K562 (cell line): ENCODE data around the gene MYCBPAP. TPM values are rescaled to one million over a fixed set of nuclear protein-coding genes. Genes with fewer than 3 reads are reported as not detected.

Source experiments
- ATAC-seq: fragments of 200-7000 bp; cut with Tn5 transposase; 3 replicates; pipeline ENCODE4 v1.9.1; 2020; ENCODE audit warnings: moderate library complexity
- BruUV-seq: library from RNA; stranded (reverse); fragments of 400-500 nt; replicated peaks from 2 replicates; lab custom pipeline; 2021; lab: Mats Ljungman, UMichigan
- CTCF ChIA-PET: fragments of 300-600 bp; formaldehyde crosslinking; extraction: SDS; loops from one replicate; lab custom pipeline; 2021; ENCODE audit warnings: low intra/inter-chr PET ratio; lab: Yijun Ruan, JAX
- POLR2A ChIA-PET: fragments of 300-600, 350-650 bp; sonication (Branson Sonifier 250); formaldehyde crosslinking; extraction: SDS; loops from one replicate; lab custom pipeline; 2021; ENCODE audit warnings: antibody characterized with exemption, inconsistent platforms; lab: Yijun Ruan, JAX
- DNase-seq, 4 experiments: peaks; one replicate each; pipeline versions ENCODE4 v3.0.0 to v3.0.0-alpha.2; 2011 to 2018; ENCODE audit warnings: low spot score in 3 of 4, mixed read lengths in 3 of 4; ENCODE audit errors: extremely low read depth in 1 of 4
- FAIRE-seq: peaks from 2 replicates; lab custom pipeline; 2011; peaks lifted over from hg19 to GRCh38; lab: Jason Lieb, UNC
- H2AFZ ChIP-seq: 2 replicates; pipeline ENCODE4 v1.6.0; 2011; ENCODE audit warnings: low read depth, low read length, control low read depth, inconsistent platforms
- H3K27ac ChIP-seq: fragments of 200-600 bp; 3 replicates; pipeline ENCODE4 v1.8.0; 2011; ENCODE audit warnings: low read depth, mild to moderate bottlenecking, control low read depth, inconsistent platforms, low read length, moderate library complexity, mixed read lengths; ENCODE audit errors: extremely low read depth
- H3K27me3 ChIP-seq, 2 experiments: fragments of 300-600 bp in 1 of 2; 2 replicates in 1 of 2; 3 replicates in 1 of 2; pipeline versions ENCODE4 v1.6.0 to v1.8.0; 2011; ENCODE audit warnings: inconsistent platforms in 2 of 2, low read length in 2 of 2, mild to moderate bottlenecking in 1 of 2, mixed read lengths in 1 of 2, moderate library complexity in 1 of 2; ENCODE audit not compliant: control insufficient read depth in 2 of 2, insufficient read depth in 2 of 2
- H3K36me3 ChIP-seq: fragments of 300-600 bp; 3 replicates; pipeline ENCODE4 v1.8.0; 2011; ENCODE audit warnings: mild to moderate bottlenecking, low read length, inconsistent platforms; ENCODE audit not compliant: control insufficient read depth, insufficient read depth
- H3K4me1 ChIP-seq, 2 experiments: fragments of 200-600 bp in 1 of 2; replicated peaks in 1 of 2; 2 replicates in 1 of 2; 3 replicates in 1 of 2; pipeline versions ENCODE4 v1.5.1 to v1.8.0; 2011; ENCODE audit warnings: inconsistent platforms in 2 of 2, low read length in 2 of 2, mild to moderate bottlenecking in 1 of 2, mixed read lengths in 1 of 2, moderate library complexity in 1 of 2; ENCODE audit not compliant: control insufficient read depth in 2 of 2, insufficient read depth in 2 of 2
- H3K4me2 ChIP-seq: 2 replicates; pipeline ENCODE4 v1.6.1; 2011; ENCODE audit warnings: low read length, control low read depth, inconsistent platforms, mixed read lengths; ENCODE audit not compliant: insufficient read depth
- H3K4me3 ChIP-seq: fragments of 200-600 bp; sonication (generic), shearing (Covaris generic); 2 replicates; pipeline ENCODE4 v1.5.1; 2016; ENCODE audit warnings: control low read depth, inconsistent platforms
- H3K79me2 ChIP-seq: fragments of 200-600 bp; 3 replicates; pipeline ENCODE4 v1.8.0; 2011; ENCODE audit warnings: low read length, inconsistent platforms; ENCODE audit not compliant: control insufficient read depth, insufficient read depth
- H3K9ac ChIP-seq, 2 experiments: 2 replicates each; pipeline versions ENCODE4 v1.6.0 to v1.6.1; 2011; ENCODE audit warnings: low read depth in 2 of 2, low read length in 2 of 2, control low read depth in 1 of 2, inconsistent platforms in 1 of 2, mild to moderate bottlenecking in 1 of 2, mixed read lengths in 1 of 2; ENCODE audit not compliant: insufficient read depth in 1 of 2
- H3K9me1 ChIP-seq: one replicate; pipeline ENCODE4 v1.6.0; 2011; ENCODE audit warnings: inconsistent platforms, mild to moderate bottlenecking, low read length, moderate library complexity; ENCODE audit not compliant: control insufficient read depth, insufficient read depth
- H3K9me3 ChIP-seq: replicated peaks from 2 replicates; pipeline ENCODE4 v1.5.1; 2011; ENCODE audit warnings: low read depth, low read length, inconsistent platforms; ENCODE audit not compliant: control insufficient read depth, insufficient read depth
- H4K20me1 ChIP-seq: replicated peaks from 2 replicates; pipeline ENCODE4 v1.6.1; 2011; ENCODE audit warnings: low read length, inconsistent platforms, mixed read lengths; ENCODE audit not compliant: control insufficient read depth, insufficient read depth
- JUNB ChIP-seq: fragments of 450-650 bp; formaldehyde crosslinking; conservative IDR thresholded peaks from 2 replicates; pipeline ENCODE4 v1.4.0; 2020; ENCODE audit warnings: mild to moderate bottlenecking
- KLF16 ChIP-seq: IDR thresholded peaks from 2 replicates; pipeline ENCODE4 v1.6.1; 2016; ENCODE audit warnings: antibody characterized with exemption
- NFIC ChIP-seq: fragments of 450-650 bp; IDR thresholded peaks from 2 replicates; pipeline ENCODE4 v1.6.1; 2017; ENCODE audit warnings: mild to moderate bottlenecking, inconsistent platforms
- SMAD3 ChIP-seq: fragments of 450-650 bp; formaldehyde crosslinking; conservative IDR thresholded peaks from 2 replicates; pipeline ENCODE4 v1.4.0; 2020; ENCODE audit warnings: mild to moderate bottlenecking
- SPI1 ChIP-seq: IDR thresholded peaks from 2 replicates; pipeline ENCODE4 v1.6.1; 2011; ENCODE audit warnings: low read depth, low read length, control low read depth, borderline replicate concordance
- SRSF1 ChIP-seq: fragments of 200-400 bp; formaldehyde crosslinking; IDR thresholded peaks from 2 replicates; pipeline ENCODE4 v1.6.1; 2017; ENCODE audit warnings: mild to moderate bottlenecking, low read depth, low read length, moderate library complexity
- ZFP30 ChIP-seq: fragments of 250-450 bp; sonication (Bioruptor Pico); IDR thresholded peaks from 2 replicates; pipeline ENCODE4 v1.8.0; 2022; ENCODE audit warnings: moderate library complexity, mild to moderate bottlenecking, inconsistent platforms, borderline replicate concordance
- ZFX ChIP-seq: sonication (generic); formaldehyde crosslinking; IDR thresholded peaks from 2 replicates; pipeline ENCODE4 v1.8.0; 2022; ENCODE audit warnings: mild to moderate bottlenecking, missing genetic modification reagents, moderate library complexity
- ZNF263 ChIP-seq: sonication (generic); formaldehyde crosslinking; IDR thresholded peaks from 2 replicates; pipeline ENCODE4 v1.8.0; 2022; ENCODE audit warnings: mild to moderate bottlenecking, missing genetic modification reagents, borderline replicate concordance
- ZNF431 ChIP-seq: sonication (generic); formaldehyde crosslinking; IDR thresholded peaks from 2 replicates; pipeline ENCODE4 v1.8.0; 2022; ENCODE audit warnings: mild to moderate bottlenecking, missing genetic modification reagents
- ZNF561 ChIP-seq: fragments of 450-650 bp; formaldehyde crosslinking; conservative IDR thresholded peaks from 2 replicates; pipeline ENCODE4 v1.4.0; 2020; ENCODE audit warnings: mild to moderate bottlenecking, moderate library complexity
- ZNF695 ChIP-seq: fragments of 450-650 bp; formaldehyde crosslinking; IDR thresholded peaks from 2 replicates; pipeline ENCODE4 v1.4.0; 2020; ENCODE audit warnings: mild to moderate bottlenecking, moderate library complexity
- ZSCAN29 ChIP-seq: fragments of 450-650 bp; IDR thresholded peaks from 2 replicates; pipeline ENCODE4 v1.6.1; 2017
- WGBS: fragments of 100-300 bp; shearing (Covaris generic); methylation state at CpG from one replicate; pipeline ENCODE4 v1.1.6; 2016; ENCODE audit warnings: low coverage, mixed read lengths; ENCODE audit not compliant: insufficient coverage; ENCODE audit errors: missing lambda C conversion rate; 5-methylcytosine and 5-hydroxymethylcytosine counted together
- in situ Hi-C: fragments of 300-500 bp; cut with MboI; formaldehyde crosslinking; loops from 4 replicates; pipeline ENCODE4 v1.15.0; 2018; ENCODE audit warnings: inconsistent platforms, mixed read lengths
- intact Hi-C: fragments of 100-400 bp; cut with micrococcal nuclease; formaldehyde crosslinking; loops from 2 replicates; pipeline ENCODE4 v1.14.2; 2022
- polyA plus RNA-seq, 8 experiments: library from polyadenylated mRNA; depleted of rRNA in 4 of 8; stranded (reverse) in 5 of 8; unstranded in 3 of 8; fragments of >200 nt; fragmentation: Nextera tagmentation in 2 of 8; fragmentation: Illumina TruSeq in 1 of 8; extraction: Ambion mirVana in 2 of 8; extraction: Trizol in 1 of 8; gene quantifications; 2 replicates each; pipeline versions ENCODE4 v1.2.1 to v1.2.3, GENCODE V29; 2011 to 2014; ENCODE audit warnings: inconsistent platforms in 1 of 8, missing spikeins in 1 of 8
- total RNA-seq, 7 experiments: library from RNA; depleted of rRNA in 6 of 7; stranded (reverse); fragments of >200 nt in 6 of 7; fragmentation: Illumina TruSeq in 2 of 7; extraction: Trizol in 2 of 7; gene quantifications; 2 replicates each; pipeline versions ENCODE4 v1.2.1 to v1.2.3, GENCODE V29; 2011 to 2021; ENCODE audit warnings: low replicate concordance in 1 of 7
- TF ChIP-seq, protein P1 (sequence below), 2 experiments: fragments of 150-350 bp in 1 of 2; IDR thresholded peaks; 2 replicates each; pipeline ENCODE4 v1.6.1; 2012 to 2016; ENCODE audit warnings: low read depth in 2 of 2, low read length in 2 of 2, mild to moderate bottlenecking in 1 of 2, moderate library complexity in 1 of 2
- TF ChIP-seq, protein P2 (sequence below), 2 experiments: fragments of 450-650 bp in 1 of 2; IDR thresholded peaks; 2 replicates each; pipeline ENCODE4 v1.6.1; 2011 to 2017; ENCODE audit warnings: low read depth in 2 of 2, antibody characterized with exemption in 1 of 2, borderline replicate concordance in 1 of 2, low read length in 1 of 2, mild to moderate bottlenecking in 1 of 2, mixed read lengths in 1 of 2; ENCODE audit not compliant: control insufficient read depth in 1 of 2

MYCBPAP gene
- total and polyA plus RNA-seq, 9 of the 15 experiments (the other 6 are each of a cell fraction or from before 2014, with no cell fraction given) = not detected

DNA sequence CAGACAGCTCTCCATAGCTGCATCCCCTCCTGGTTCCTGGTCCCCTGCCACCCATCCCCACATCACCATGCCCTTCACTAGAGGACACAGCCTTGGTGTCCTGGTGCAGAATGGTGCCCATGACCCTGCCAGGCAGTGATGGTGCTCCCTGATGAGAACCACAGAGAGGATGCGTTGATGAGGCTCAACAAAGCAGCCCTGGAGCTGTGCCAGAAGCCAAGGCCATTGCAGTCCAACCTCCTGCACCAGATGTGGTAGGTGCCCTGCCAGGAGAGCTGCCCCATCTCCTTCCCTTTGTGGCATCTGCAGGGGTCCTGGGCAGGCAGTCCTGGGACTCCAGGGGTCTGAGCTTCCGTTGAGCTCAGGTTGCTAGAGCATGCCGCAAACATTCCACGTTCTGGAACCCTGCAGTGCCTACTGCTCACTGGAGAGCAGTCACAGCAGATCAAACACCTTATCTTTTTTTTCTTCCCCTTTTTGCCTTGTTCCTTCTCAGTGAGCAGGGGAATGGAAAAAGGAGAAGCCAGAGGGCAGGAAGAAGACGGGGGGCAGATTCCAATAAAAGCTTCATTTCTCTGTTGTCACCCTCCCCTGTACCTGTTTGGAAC lies 19.0 kb downstream of the MYCBPAP start:
- POLR2A ChIA-PET = interaction anchor here (0.5 to 0.6 kb wide), 2 partner anchors 10 to 23 kb away, joined by 3 to 4 read pairs; no protein-coding TSS in a partner anchor
- Histone ChIP-seq H4K20me1 (0 out of 2 replicates have a peak, but pooled peaks cover 7% of the 10 kb centered on the region), H3K79me2 (no peaks in the 10 kb centered on the region), H3K4me2 (no peak overlapping the region), H3K9ac (peak overlapping the region in 1 of 2 experiments; percentile 14; a peak in 1 of 4 replicates), H3K4me3 (no peak overlapping the region), H3K9me1 (no peaks in the 10 kb centered on the region), H3K4me1 (peaks cover 0 to 4% of the 10 kb centered on the region in 2 experiments; a peak in 1 of 5 replicates), H3K36me3 (no peaks in the 10 kb centered on the region), H3K9me3 (no peaks in the 10 kb centered on the region), H3K27me3 (peaks cover 30 to 49% of the 10 kb centered on the region in 2 experiments; a peak in 4 of 5 replicates), H3K27ac (no peak overlapping the region), H2AFZ (no peak overlapping the region)
- CTCF ChIA-PET = no interaction called here
- FAIRE-seq (no peak), DNase-seq (no peak), ATAC-seq (no peak)
- in situ Hi-C loops (no loop called here), intact Hi-C loops (no loop called here)
- 0% methylated on average over 4 of the region's 5 CpGs for WGBS
- no TSS peak for BruUV-seq
- TF ChIP-seq SMAD3 (CRISPR knock-in tag) = no peak
- no peak for TF ChIP-seq JUNB (CRISPR knock-in tag)
- TF ChIP-seq, protein P1, sequence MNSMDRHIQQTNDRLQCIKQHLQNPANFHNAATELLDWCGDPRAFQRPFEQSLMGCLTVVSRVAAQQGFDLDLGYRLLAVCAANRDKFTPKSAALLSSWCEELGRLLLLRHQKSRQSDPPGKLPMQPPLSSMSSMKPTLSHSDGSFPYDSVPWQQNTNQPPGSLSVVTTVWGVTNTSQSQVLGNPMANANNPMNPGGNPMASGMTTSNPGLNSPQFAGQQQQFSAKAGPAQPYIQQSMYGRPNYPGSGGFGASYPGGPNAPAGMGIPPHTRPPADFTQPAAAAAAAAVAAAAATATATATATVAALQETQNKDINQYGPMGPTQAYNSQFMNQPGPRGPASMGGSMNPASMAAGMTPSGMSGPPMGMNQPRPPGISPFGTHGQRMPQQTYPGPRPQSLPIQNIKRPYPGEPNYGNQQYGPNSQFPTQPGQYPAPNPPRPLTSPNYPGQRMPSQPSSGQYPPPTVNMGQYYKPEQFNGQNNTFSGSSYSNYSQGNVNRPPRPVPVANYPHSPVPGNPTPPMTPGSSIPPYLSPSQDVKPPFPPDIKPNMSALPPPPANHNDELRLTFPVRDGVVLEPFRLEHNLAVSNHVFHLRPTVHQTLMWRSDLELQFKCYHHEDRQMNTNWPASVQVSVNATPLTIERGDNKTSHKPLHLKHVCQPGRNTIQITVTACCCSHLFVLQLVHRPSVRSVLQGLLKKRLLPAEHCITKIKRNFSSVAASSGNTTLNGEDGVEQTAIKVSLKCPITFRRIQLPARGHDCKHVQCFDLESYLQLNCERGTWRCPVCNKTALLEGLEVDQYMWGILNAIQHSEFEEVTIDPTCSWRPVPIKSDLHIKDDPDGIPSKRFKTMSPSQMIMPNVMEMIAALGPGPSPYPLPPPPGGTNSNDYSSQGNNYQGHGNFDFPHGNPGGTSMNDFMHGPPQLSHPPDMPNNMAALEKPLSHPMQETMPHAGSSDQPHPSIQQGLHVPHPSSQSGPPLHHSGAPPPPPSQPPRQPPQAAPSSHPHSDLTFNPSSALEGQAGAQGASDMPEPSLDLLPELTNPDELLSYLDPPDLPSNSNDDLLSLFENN (IDR thresholded peaks at IDR 0.05; ENCODE audit: low read depth in 2 of 2, low read length in 2 of 2) = no peak
- no peak for TF ChIP-seq ZSCAN29
- peak; percentile 43 for TF ChIP-seq NFIC
- no peak for TF ChIP-seq SRSF1
- TF ChIP-seq ZFX (CRISPR knock-in tag) = no peak
- TF ChIP-seq ZNF561 (CRISPR knock-in tag) = no peak
- peak; percentile 16; the same call in 1 of the 2 replicates for TF ChIP-seq SPI1
- no peak for TF ChIP-seq ZFP30 (CRISPR knock-in tag)
- 0 out of 2 replicates have a peak, but pooled peaks have one; percentile 20 for TF ChIP-seq ZNF263 (CRISPR knock-in tag)
- TF ChIP-seq KLF16 = no peak
- TF ChIP-seq, protein P2, sequence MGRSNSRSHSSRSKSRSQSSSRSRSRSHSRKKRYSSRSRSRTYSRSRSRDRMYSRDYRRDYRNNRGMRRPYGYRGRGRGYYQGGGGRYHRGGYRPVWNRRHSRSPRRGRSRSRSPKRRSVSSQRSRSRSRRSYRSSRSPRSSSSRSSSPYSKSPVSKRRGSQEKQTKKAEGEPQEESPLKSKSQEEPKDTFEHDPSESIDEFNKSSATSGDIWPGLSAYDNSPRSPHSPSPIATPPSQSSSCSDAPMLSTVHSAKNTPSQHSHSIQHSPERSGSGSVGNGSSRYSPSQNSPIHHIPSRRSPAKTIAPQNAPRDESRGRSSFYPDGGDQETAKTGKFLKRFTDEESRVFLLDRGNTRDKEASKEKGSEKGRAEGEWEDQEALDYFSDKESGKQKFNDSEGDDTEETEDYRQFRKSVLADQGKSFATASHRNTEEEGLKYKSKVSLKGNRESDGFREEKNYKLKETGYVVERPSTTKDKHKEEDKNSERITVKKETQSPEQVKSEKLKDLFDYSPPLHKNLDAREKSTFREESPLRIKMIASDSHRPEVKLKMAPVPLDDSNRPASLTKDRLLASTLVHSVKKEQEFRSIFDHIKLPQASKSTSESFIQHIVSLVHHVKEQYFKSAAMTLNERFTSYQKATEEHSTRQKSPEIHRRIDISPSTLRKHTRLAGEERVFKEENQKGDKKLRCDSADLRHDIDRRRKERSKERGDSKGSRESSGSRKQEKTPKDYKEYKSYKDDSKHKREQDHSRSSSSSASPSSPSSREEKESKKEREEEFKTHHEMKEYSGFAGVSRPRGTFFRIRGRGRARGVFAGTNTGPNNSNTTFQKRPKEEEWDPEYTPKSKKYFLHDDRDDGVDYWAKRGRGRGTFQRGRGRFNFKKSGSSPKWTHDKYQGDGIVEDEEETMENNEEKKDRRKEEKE (IDR thresholded peaks at IDR 0.05; ENCODE audit: borderline replicate concordance in 1 of 2, control insufficient read depth in 1 of 2, low read depth in 2 of 2, low read length in 1 of 2) = no peak
- TF ChIP-seq ZNF431 (CRISPR knock-in tag) = no peak
- no peak for TF ChIP-seq ZNF695 (CRISPR knock-in tag)
